SK-MEL-5 (cell line): Measurements from ENCODE around the gene PPFIBP2. TPM values are rescaled to one million over a fixed set of nuclear protein-coding genes. Genes with fewer than 3 reads are reported as not detected.

Experiments
- DNase-seq: peaks from one replicate; pipeline ENCODE4 v3.0.0-alpha.2; 2016; ENCODE audit warnings: low read depth, low spot score
- in situ Hi-C: cut with HindIII; loops from 2 replicates; pipeline ENCODE4 v1.10.0; 2016; ENCODE audit warnings: low sequenced_read_pairs, high pct_unique_total_duplicates, low pct_unique_long_range_greater_than_20kb
- polyA plus RNA-seq, 2 experiments: library from polyadenylated mRNA; depleted of rRNA; stranded (reverse); fragments of >200 nt; gene quantifications; 2 replicates each; pipeline ENCODE4 v1.2.3, GENCODE V29; 2015
- total RNA-seq: library from RNA; depleted of rRNA; stranded (reverse); fragments of >200 nt; shearing (Covaris generic); gene quantifications from 2 replicates; pipeline ENCODE4 v1.2.3, GENCODE V29; 2014; rRNA removed

Gene PPFIBP2
- 23.6 and 27.6 TPM in 2 replicates for total RNA-seq
- 21.2 and 30.9 TPM in 2 replicates for polyA plus RNA-seq (2015; cell fraction: cytosol; rRNA removed)
- 39.4 and 49.5 TPM in 2 replicates for polyA plus RNA-seq (2015; cell fraction: nucleus; rRNA removed)

GRCh38 chr11:7513234-7514098 is at the start of gene PPFIBP2:
TSS of gene PPFIBP2 (plus strand) at chr11:7513999. CDS start at chr11:7549476, 35,477 bp downstream.
- DNase-seq, result peak; percentile 72
- in situ Hi-C loops, result no loop called here

GRCh38 chr11:7467652-7468051 is 46.1 kb upstream of the PPFIBP2 start:
- in situ Hi-C loops, result no loop called here
- no peak for DNase-seq

GRCh38 chr11:7469351-7469865 is 44.4 kb upstream of the PPFIBP2 start:
- no peak for DNase-seq
- in situ Hi-C loops, result no loop called here

- in situ Hi-C loops, result no loop called here
Observed at GRCh38 chr11:7471071-7471470, 42.7 kb upstream of the PPFIBP2 start.

GRCh38 chr11:7473717-7474116 is 40.1 kb upstream of the PPFIBP2 start:
- no peak for DNase-seq
- in situ Hi-C loops, result no loop called here

More at GRCh38 chr11:7471071-7471470, 42.7 kb upstream of the PPFIBP2 start:
- peak; percentile 77 for DNase-seq

GRCh38 chr11:7480113-7480512 is 33.7 kb upstream of the PPFIBP2 start:
- in situ Hi-C loops, result no loop called here
- no peak for DNase-seq

GRCh38 chr11:7484131-7484530 is 29.7 kb upstream of the PPFIBP2 start:
- DNase-seq, result no peak
- in situ Hi-C loops, result no loop called here

GRCh38 chr11:7484645-7485044 is 29.2 kb upstream of the PPFIBP2 start:
- in situ Hi-C loops, result no loop called here

GRCh38 chr11:7485186-7486097 is 28.4 kb upstream of the PPFIBP2 start, which contains the start of gene OLFML1:
TSS of gene OLFML1 (plus strand) at chr11:7485506. CDS start at chr11:7485876, 370 bp downstream.
- in situ Hi-C loops, result no loop called here
- no peak for DNase-seq

More at GRCh38 chr11:7484645-7485044, 29.2 kb upstream of the PPFIBP2 start:
- no peak for DNase-seq

- in situ Hi-C loops, result no loop called here
- no peak for DNase-seq
Observed at GRCh38 chr11:7486098-7486780, 27.6 kb upstream of the PPFIBP2 start.

- in situ Hi-C loops, result no loop called here
- no peak for DNase-seq
Observed at GRCh38 chr11:7486781-7487140, 27.0 kb upstream of the PPFIBP2 start.

- in situ Hi-C loops, result no loop called here
Observed at GRCh38 chr11:7487360-7487759, 26.4 kb upstream of the PPFIBP2 start.

GRCh38 chr11:7488681-7489080 is 25.1 kb upstream of the PPFIBP2 start:
- in situ Hi-C loops, result no loop called here
- peak; percentile 41 for DNase-seq

More at GRCh38 chr11:7487360-7487759, 26.4 kb upstream of the PPFIBP2 start:
- no peak for DNase-seq

GRCh38 chr11:7489376-7489775 is 24.4 kb upstream of the PPFIBP2 start:
- in situ Hi-C loops, result no loop called here
- DNase-seq, result no peak

- in situ Hi-C loops, result no loop called here
- DNase-seq, result no peak
Observed at GRCh38 chr11:7490054-7490453, 23.7 kb upstream of the PPFIBP2 start.

GRCh38 chr11:7490535-7490934 is 23.3 kb upstream of the PPFIBP2 start:
- no peak for DNase-seq

GRCh38 chr11:7492253-7492652 is 21.5 kb upstream of the PPFIBP2 start:
- no peak for DNase-seq
- in situ Hi-C loops, result no loop called here

More at GRCh38 chr11:7490535-7490934, 23.3 kb upstream of the PPFIBP2 start:
- in situ Hi-C loops, result no loop called here
